Measurements from ENCODE around the gene VAMP1. TPM values are rescaled to one million over a fixed set of nuclear protein-coding genes. Genes with fewer than 3 reads are reported as not detected.

The VAMP1 gene
- total and polyA plus RNA-seq, 2 of the 4 experiments (the other 2 are of a cell fraction), result 7.2 to 21.9 TPM

- Histone ChIP-seq H3K9me3 (ENCODE audit: control insufficient read depth, insufficient read depth, low read length) (no peaks in the 10 kb centered on the region), H2BK20ac (ENCODE audit: low read depth, low read length) (no peak overlapping the region), H3K27me3 (ENCODE audit: control insufficient read depth, insufficient read depth, low read length) (no peaks in the 10 kb centered on the region), H2AK9ac (replicated peaks; ENCODE audit: low read depth, low read length, poor library complexity) (no peak overlapping the region), H3K27ac (ENCODE audit: insufficient read depth, low read length) (no peak overlapping the region), H3K36me3 (ENCODE audit: control insufficient read depth, insufficient read depth, low read length) (peaks cover 35% of the 10 kb centered on the region), H4K91ac (ENCODE audit: insufficient read depth, low read depth, low read length) (no peak overlapping the region), H2AFZ (replicated peaks; ENCODE audit: low read length, poor library complexity) (no peak overlapping the region), H3K4me1 (ENCODE audit: control insufficient read depth, insufficient read depth, low read length) (peaks cover 5% of the 10 kb centered on the region), H3K56ac (ENCODE audit: extremely low read depth, insufficient read depth, low read length) (no peak overlapping the region), H4K20me1 (ENCODE audit: insufficient read depth, low read length) (no peaks in the 10 kb centered on the region), H3K4me3 (ENCODE audit: insufficient read depth, low read depth, low read length) (no peak overlapping the region), H3K4ac (ENCODE audit: low read depth, low read length) (no peak overlapping the region), H2BK120ac (ENCODE audit: low read depth, low read length) (no peak overlapping the region), H2BK5ac (ENCODE audit: low read depth, low read length, poor library complexity, severe bottlenecking) (no peak overlapping the region), H3K9ac (ENCODE audit: low read depth, low read length) (no peak overlapping the region), H3K4me2 (ENCODE audit: low read depth, low read length) (no peak overlapping the region), H3K9me1 (ENCODE audit: insufficient read depth, low read length) (peaks cover 15% of the 10 kb centered on the region), H4K8ac (ENCODE audit: low read depth in 2 of 2, low read length in 2 of 2) (no peak overlapping the region), H2BK15ac (ENCODE audit: low read depth, low read length) (no peak overlapping the region), H2AK5ac (ENCODE audit: low read depth, low read length) (no peak overlapping the region), H3K79me1 (ENCODE audit: low read depth in 1 of 2, low read length in 2 of 2) (peaks cover 4 to 11% of the 10 kb centered on the region in 2 experiments; a peak in 3 of 4 replicates), H3K23ac (ENCODE audit: low read depth, low read length) (no peak overlapping the region), H3K14ac (replicated peaks; ENCODE audit: low read depth, low read length) (no peak overlapping the region), H4K5ac (ENCODE audit: low read depth, low read length) (no peak overlapping the region), H3K18ac (ENCODE audit: low read depth, low read length) (no peak overlapping the region)
- in situ Hi-C loops (cut with MboI; ENCODE audit: low sequenced_read_pairs), result loop anchor here (25.0 kb wide), 1 partner anchor 270 kb away; no protein-coding TSS in a partner anchor
- TF ChIP-seq, protein P1, sequence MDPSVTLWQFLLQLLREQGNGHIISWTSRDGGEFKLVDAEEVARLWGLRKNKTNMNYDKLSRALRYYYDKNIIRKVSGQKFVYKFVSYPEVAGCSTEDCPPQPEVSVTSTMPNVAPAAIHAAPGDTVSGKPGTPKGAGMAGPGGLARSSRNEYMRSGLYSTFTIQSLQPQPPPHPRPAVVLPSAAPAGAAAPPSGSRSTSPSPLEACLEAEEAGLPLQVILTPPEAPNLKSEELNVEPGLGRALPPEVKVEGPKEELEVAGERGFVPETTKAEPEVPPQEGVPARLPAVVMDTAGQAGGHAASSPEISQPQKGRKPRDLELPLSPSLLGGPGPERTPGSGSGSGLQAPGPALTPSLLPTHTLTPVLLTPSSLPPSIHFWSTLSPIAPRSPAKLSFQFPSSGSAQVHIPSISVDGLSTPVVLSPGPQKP (IDR thresholded peaks at IDR 0.05; ENCODE audit: borderline replicate concordance, low read depth, low read length), result no peak
- TF ChIP-seq, protein P2, sequence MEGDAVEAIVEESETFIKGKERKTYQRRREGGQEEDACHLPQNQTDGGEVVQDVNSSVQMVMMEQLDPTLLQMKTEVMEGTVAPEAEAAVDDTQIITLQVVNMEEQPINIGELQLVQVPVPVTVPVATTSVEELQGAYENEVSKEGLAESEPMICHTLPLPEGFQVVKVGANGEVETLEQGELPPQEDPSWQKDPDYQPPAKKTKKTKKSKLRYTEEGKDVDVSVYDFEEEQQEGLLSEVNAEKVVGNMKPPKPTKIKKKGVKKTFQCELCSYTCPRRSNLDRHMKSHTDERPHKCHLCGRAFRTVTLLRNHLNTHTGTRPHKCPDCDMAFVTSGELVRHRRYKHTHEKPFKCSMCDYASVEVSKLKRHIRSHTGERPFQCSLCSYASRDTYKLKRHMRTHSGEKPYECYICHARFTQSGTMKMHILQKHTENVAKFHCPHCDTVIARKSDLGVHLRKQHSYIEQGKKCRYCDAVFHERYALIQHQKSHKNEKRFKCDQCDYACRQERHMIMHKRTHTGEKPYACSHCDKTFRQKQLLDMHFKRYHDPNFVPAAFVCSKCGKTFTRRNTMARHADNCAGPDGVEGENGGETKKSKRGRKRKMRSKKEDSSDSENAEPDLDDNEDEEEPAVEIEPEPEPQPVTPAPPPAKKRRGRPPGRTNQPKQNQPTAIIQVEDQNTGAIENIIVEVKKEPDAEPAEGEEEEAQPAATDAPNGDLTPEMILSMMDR (conservative IDR thresholded peaks at IDR 0.05; ENCODE audit: low read depth, low read length), result no peak
- no peak for TF ChIP-seq RFX5 (IDR thresholded peaks at IDR 0.05; ENCODE audit: low read depth, low read length)
- no peak for TF ChIP-seq MAFK (IDR thresholded peaks at IDR 0.05; ENCODE audit: low read depth, low read length)
- no peak for TF ChIP-seq RAD21 (IDR thresholded peaks at IDR 0.05; ENCODE audit: low read length)
- TF ChIP-seq NFE2L2 (IDR thresholded peaks at IDR 0.05; ENCODE audit: low read depth, low read length), result no peak
- TF ChIP-seq USF2 (IDR thresholded peaks at IDR 0.05; ENCODE audit: low read depth, low read length), result no peak
- no peak for TF ChIP-seq CEBPB (IDR thresholded peaks at IDR 0.05; ENCODE audit: low read depth, low read length)
- no peak for TF ChIP-seq MXI1 (IDR thresholded peaks at IDR 0.05; ENCODE audit: borderline replicate concordance, low read depth, low read length)
- TF ChIP-seq RCOR1 (IDR thresholded peaks at IDR 0.05; ENCODE audit: insufficient replicate concordance, low read length), result no peak
- TF ChIP-seq BHLHE40 (IDR thresholded peaks at IDR 0.05; ENCODE audit: low read depth, low read length), result no peak
- TF ChIP-seq SMC3 (IDR thresholded peaks at IDR 0.05; ENCODE audit: low read depth, low read length), result no peak
- TF ChIP-seq CHD1 (IDR thresholded peaks at IDR 0.05; ENCODE audit: low read depth, low read length), result no peak
- no peak for TF ChIP-seq FOS (IDR thresholded peaks at IDR 0.05; ENCODE audit: low read depth, low read length)
- no peak for TF ChIP-seq POLR2A (IDR thresholded peaks at IDR 0.05; ENCODE audit: low read depth, low read length)
- POLR2A ChIA-PET (ENCODE audit: unreplicated experiment), result interaction anchor here (0.6 kb wide), 1 partner anchor 77 kb away, joined by 5 read pairs; no protein-coding TSS in a partner anchor
- CTCF ChIA-PET, result interaction anchor here (1.1 kb wide), 1 partner anchor 8 kb away, joined by 3 read pairs; no protein-coding TSS in a partner anchor
- ATAC-seq (ENCODE audit: low read depth), result no peak
- intact Hi-C loops (cut with micrococcal nuclease), result no loop called here
- 92% methylated on average over 6 of the region's 12 CpGs; no CpG with 5 or more reads in 1 of the 2 experiments for WGBS, 2 experiments (ENCODE audit: extremely low coverage in 2 of 2, insufficient read length in 1 of 2)
- no TSS peak for BruUV-seq (replicated peaks)
- dilution Hi-C loops (cut with HindIII; ENCODE audit: low sequenced_read_pairs, unreplicated experiment), result no loop called here
- DNase-seq, result no peak
Measured at GRCh38 chr12:6457220-6457945, 13.1 kb downstream of the VAMP1 start.
